Measurements from ENCODE around the gene PLCE1.
A peak's percentile ranks its signal among the peaks of the same experiment; 100 is the strongest.

Gene PLCE1

DNA sequence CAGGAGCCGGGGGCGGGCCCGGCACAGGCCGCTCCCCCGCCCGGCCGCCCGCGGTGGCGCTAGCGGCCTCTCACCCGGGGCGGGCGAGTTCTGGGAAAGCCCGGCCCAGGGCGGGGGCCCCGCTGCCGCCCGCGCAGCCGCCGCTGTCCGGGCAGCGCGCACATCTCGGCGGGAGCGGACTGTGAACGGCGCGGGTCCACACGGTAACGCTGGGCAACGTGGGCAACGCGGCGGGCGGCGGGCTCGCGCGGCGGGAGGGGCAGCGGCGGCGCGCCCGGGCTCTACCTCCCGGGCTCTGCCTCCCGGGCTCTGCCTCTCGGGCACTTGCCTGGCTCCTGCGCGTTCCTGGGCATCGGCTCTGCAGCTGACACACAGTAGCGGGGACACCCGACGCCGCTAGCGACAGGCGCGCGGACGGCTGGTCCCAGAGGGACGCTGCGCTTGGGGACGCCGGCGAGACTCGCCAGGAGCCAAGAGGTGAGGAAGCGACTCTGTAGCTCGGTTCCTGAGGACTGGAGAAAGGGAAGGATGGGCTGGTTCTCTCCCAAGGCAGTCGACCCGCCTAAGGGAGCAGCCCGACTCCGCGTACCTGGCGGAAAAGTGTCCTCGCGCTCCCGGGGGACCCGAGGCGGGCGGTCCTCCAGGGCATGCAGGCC, at the start of gene PLCE1:
Gene PLCE1 (plus strand): TSS at position 150 of the 656 bp plus-strand sequence. CDS start 37,116 bp downstream, outside the sequence.
- peak; percentile 73 for DNase-seq (ENCODE audit: low spot score)
- in situ Hi-C loops (cut with MboI; ENCODE audit: low sequenced_read_pairs, unreplicated experiment): no loop called here
- no peak for TF ChIP-seq CTCF (IDR thresholded peaks at IDR 0.05; ENCODE audit: borderline replicate concordance, control extremely low read depth, extremely low read depth, insufficient read depth, missing control alignments)

DNA sequence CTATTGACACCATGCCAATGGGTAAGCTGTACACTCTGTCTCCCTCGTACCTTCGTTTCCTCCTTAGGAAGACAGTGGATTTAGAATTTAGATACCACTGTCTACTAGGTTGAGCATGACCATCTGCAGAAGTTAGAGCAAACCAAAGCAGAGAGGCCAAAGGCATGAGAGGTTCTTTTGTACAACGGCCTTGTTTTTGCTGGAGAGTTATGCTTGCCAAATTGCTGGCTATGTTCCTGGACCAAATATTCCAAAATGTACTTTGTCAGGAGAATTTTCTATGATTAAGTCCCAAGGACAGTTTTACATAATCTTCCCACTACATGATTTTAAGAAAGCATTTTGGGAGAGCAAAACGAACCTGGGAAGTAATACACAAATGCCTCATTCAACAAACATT, 47.9 kb upstream of the PLCE1 start:
- no peak for DNase-seq (ENCODE audit: low spot score)
- TF ChIP-seq CTCF (IDR thresholded peaks at IDR 0.05; ENCODE audit: borderline replicate concordance, control extremely low read depth, extremely low read depth, insufficient read depth, missing control alignments): no peak
- in situ Hi-C loops (cut with MboI; ENCODE audit: low sequenced_read_pairs, unreplicated experiment): no loop called here

DNA sequence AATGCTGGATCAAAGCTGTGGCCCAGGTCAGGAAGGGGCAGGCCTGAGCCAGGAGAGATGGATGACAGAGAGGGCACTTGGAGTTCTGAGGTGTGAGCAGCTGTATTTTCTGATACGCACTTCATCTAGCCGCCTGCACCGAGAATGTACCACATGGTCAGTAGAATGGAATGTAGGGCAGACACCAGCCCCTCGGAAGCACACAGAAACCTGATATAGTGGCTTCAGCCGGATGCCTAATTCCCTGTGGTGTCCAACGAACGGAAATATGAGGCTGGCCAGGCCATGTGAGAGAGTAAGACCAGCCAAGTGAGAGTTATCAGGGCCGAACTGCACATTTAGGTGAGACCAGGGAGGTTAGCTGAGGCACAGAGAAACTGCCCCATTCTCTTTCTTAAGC, 46.7 kb upstream of the PLCE1 start:
- in situ Hi-C loops (cut with MboI; ENCODE audit: low sequenced_read_pairs, unreplicated experiment): no loop called here
- DNase-seq (ENCODE audit: low spot score): no peak
- TF ChIP-seq CTCF (IDR thresholded peaks at IDR 0.05; ENCODE audit: borderline replicate concordance, control extremely low read depth, extremely low read depth, insufficient read depth, missing control alignments): no peak

- in situ Hi-C loops (cut with MboI; ENCODE audit: low sequenced_read_pairs, unreplicated experiment): no loop called here
- TF ChIP-seq CTCF (IDR thresholded peaks at IDR 0.05; ENCODE audit: borderline replicate concordance, control extremely low read depth, extremely low read depth, insufficient read depth, missing control alignments): no peak
- no peak for DNase-seq (ENCODE audit: low spot score)
Measured at GRCh38 chr10:93947524-93947923, 46.2 kb upstream of the PLCE1 start.

- in situ Hi-C loops (cut with MboI; ENCODE audit: low sequenced_read_pairs, unreplicated experiment): no loop called here
- no peak for DNase-seq (ENCODE audit: low spot score)
- no peak for TF ChIP-seq CTCF (IDR thresholded peaks at IDR 0.05; ENCODE audit: borderline replicate concordance, control extremely low read depth, extremely low read depth, insufficient read depth, missing control alignments)
Measured at GRCh38 chr10:93951905-93952304, 41.8 kb upstream of the PLCE1 start.

DNA sequence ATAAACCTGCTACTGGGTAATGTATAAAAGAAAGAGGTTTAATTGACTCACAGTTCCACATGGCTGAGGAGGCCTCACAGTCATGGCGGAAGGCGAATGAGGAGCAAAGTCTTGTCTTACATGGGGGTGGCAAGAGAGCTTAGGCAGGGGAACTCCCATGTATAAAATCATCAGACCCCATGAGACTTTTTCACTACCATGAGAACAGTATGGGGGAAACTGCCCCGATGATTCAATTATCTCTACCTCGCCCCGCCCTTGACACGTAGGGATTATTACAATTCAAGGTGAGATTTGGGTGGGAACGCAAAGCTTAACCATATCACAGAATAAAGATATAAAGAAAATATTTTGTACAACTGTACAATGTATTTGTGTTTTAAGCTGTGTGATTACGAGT, 39.4 kb upstream of the PLCE1 start:
- no peak for TF ChIP-seq CTCF (IDR thresholded peaks at IDR 0.05; ENCODE audit: borderline replicate concordance, control extremely low read depth, extremely low read depth, insufficient read depth, missing control alignments)
- in situ Hi-C loops (cut with MboI; ENCODE audit: low sequenced_read_pairs, unreplicated experiment): no loop called here
- DNase-seq (ENCODE audit: low spot score): no peak

Data from GM13976 (cell line).